Neural progenitor cell (in vitro differentiated cells): ENCODE results near the gene TTLL5. TPM values are rescaled to one million over a fixed set of nuclear protein-coding genes. Genes with fewer than 3 reads are reported as not detected.
A peak's percentile ranks its signal among the peaks of the same experiment; 100 is the strongest.

ENCODE experiments used
- DNase-seq: peaks from one replicate; pipeline ENCODE4 v3.0.0-alpha.2; 2016; ENCODE audit warnings: low spot score
- H2AFZ ChIP-seq: fragments of 200-600 bp; sonication (generic); replicated peaks from 2 replicates; pipeline ENCODE4 v1.6.1; 2016; ENCODE audit warnings: antibody characterized with exemption
- H3F3A ChIP-seq: fragments of 200-600 bp; sonication (generic); 2 replicates; pipeline ENCODE4 v1.6.1; 2016; ENCODE audit warnings: antibody characterized with exemption, low read depth
- H3K27ac ChIP-seq: fragments of 200-600 bp; sonication (generic); 2 replicates; pipeline ENCODE4 v1.5.1; 2016; ENCODE audit warnings: mild to moderate bottlenecking
- H3K27me3 ChIP-seq: fragments of 200-600 bp; sonication (generic); 2 replicates; pipeline ENCODE4 v1.6.1; 2016; ENCODE audit warnings: mild to moderate bottlenecking, moderate library complexity
- H3K36me3 ChIP-seq: fragments of 200-600 bp; sonication (generic); 2 replicates; pipeline ENCODE4 v1.5.1; 2016
- H3K4me1 ChIP-seq: fragments of 200-600 bp; sonication (generic); 2 replicates; pipeline ENCODE4 v1.6.1; 2016; ENCODE audit warnings: mixed run types
- H3K4me2 ChIP-seq: fragments of 200-600 bp; sonication (generic); 2 replicates; pipeline ENCODE4 v1.6.1; 2016
- H3K4me3 ChIP-seq: fragments of 200-600 bp; sonication (generic); 2 replicates; pipeline ENCODE4 v1.5.1; 2016
- H3K79me2 ChIP-seq: fragments of 200-600 bp; sonication (generic); 2 replicates; pipeline ENCODE4 v1.6.1; 2016; ENCODE audit warnings: low read depth
- H3K9ac ChIP-seq: fragments of 200-600 bp; sonication (generic); 2 replicates; pipeline ENCODE4 v1.6.1; 2016
- H3K9me3 ChIP-seq: fragments of 200-600 bp; sonication (generic); 2 replicates; pipeline ENCODE4 v1.5.1; 2016; ENCODE audit warnings: low read depth
- H4K20me1 ChIP-seq: fragments of 200-600 bp; sonication (generic); 2 replicates; pipeline ENCODE4 v1.6.1; 2016; ENCODE audit warnings: low read depth
- H3K27ac Mint-ChIP-seq: 3 replicates; pipeline ENCODE4 v1.8.0; 2021; ENCODE audit warnings: mixed read lengths
- H3K27me3 Mint-ChIP-seq: 2 replicates; pipeline ENCODE4 v1.8.0; 2022; ENCODE audit warnings: low read depth, mild to moderate bottlenecking, inconsistent platforms, moderate library complexity, mixed read lengths; ENCODE audit not compliant: insufficient read depth
- H3K36me3 Mint-ChIP-seq: 3 replicates; pipeline ENCODE4 v1.8.0; 2021; ENCODE audit warnings: mixed read lengths
- H3K4me1 Mint-ChIP-seq: 3 replicates; pipeline ENCODE4 v1.8.0; 2021; ENCODE audit warnings: mixed read lengths
- H3K4me3 Mint-ChIP-seq: 3 replicates; pipeline ENCODE4 v1.8.0; 2021; ENCODE audit warnings: mild to moderate bottlenecking, moderate library complexity, mixed read lengths
- H3K9me3 Mint-ChIP-seq: 3 replicates; pipeline ENCODE4 v1.8.0; 2020; ENCODE audit warnings: mixed read lengths
- CTCF ChIP-seq: fragments of 200-600 bp; sonication (generic); IDR thresholded peaks from 2 replicates; pipeline ENCODE4 v1.5.1; 2017; ENCODE audit warnings: antibody characterized with exemption, mild to moderate bottlenecking
- EZH2 ChIP-seq: fragments of 200-600 bp; sonication (generic); IDR thresholded peaks from 2 replicates; pipeline ENCODE4 v1.6.1; 2017; ENCODE audit warnings: antibody characterized with exemption, mild to moderate bottlenecking, moderate library complexity
- EZH2phosphoT487 ChIP-seq: fragments of 200-600 bp; sonication (generic); IDR thresholded peaks from 2 replicates; pipeline ENCODE4 v1.6.1; 2017; ENCODE audit warnings: antibody characterized with exemption
- total RNA-seq: library from RNA; depleted of rRNA; stranded (reverse); fragments of >200 nt; gene quantifications from 2 replicates; pipeline ENCODE4 v1.2.3, GENCODE V29; 2015; ENCODE audit warnings: low replicate concordance

Gene TTLL5
- total RNA-seq, 1 donor from 2014 or later = 61.4 TPM

GRCh38 chr14:75636100-75636692 is 24.9 kb upstream of the TTLL5 start:
- no peak overlapping the region for H3K4me3 ChIP-seq
- H3F3A ChIP-seq = peaks cover 13% of the 10 kb centered on the region
- H2AFZ ChIP-seq = no peak overlapping the region
- H4K20me1 ChIP-seq = no peaks in the 10 kb centered on the region
- Mint-ChIP-seq H3K4me3 (no peak overlapping the region), H3K27ac (no peak overlapping the region), H3K4me1 (peaks cover 18% of the 10 kb centered on the region), H3K27me3 (peaks cover 5% of the 10 kb centered on the region), H3K9me3 (no peaks in the 10 kb centered on the region), H3K36me3 (peaks cover 9% of the 10 kb centered on the region)
- H3K4me2 ChIP-seq = no peak overlapping the region
- no peak overlapping the region for H3K9ac ChIP-seq
- no peaks in the 10 kb centered on the region for H3K9me3 ChIP-seq
- peaks cover 20% of the 10 kb centered on the region for H3K4me1 ChIP-seq
- no peaks in the 10 kb centered on the region for H3K79me2 ChIP-seq
- no peak overlapping the region for H3K27ac ChIP-seq
- H3K27me3 ChIP-seq = no peaks in the 10 kb centered on the region
- no peaks in the 10 kb centered on the region for H3K36me3 ChIP-seq
- peak; percentile 43 for DNase-seq
- TF ChIP-seq EZH2phosphoT487 = no peak
- no peak for TF ChIP-seq EZH2
- TF ChIP-seq CTCF = no peak

DNA sequence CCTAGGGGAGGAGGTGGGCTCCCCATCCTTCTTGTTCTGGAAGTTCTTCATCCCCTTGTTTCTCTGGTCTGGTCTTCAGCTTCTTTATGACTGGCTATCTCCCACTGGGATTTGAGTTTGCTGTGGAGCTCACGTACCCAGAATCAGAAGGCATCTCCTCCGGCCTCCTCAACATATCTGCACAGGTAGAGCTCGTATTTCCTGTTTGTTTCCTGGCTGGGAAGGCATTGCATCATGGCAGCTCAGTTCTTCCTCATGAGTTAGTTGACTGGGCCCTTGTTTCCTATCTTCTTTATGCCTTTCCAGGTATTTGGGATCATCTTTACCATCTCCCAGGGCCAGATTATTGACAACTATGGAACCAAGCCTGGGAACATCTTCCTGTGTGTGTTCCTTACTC is 20.2 kb upstream of the TTLL5 start:
- no peaks in the 10 kb centered on the region for H3K27me3 ChIP-seq
- peaks cover 5% of the 10 kb centered on the region for H3K4me1 ChIP-seq
- H3K27me3 Mint-ChIP-seq = peaks cover 2% of the 10 kb centered on the region
- H3K36me3 Mint-ChIP-seq = peaks cover 12% of the 10 kb centered on the region
- TF ChIP-seq EZH2phosphoT487 = no peak
- no peak overlapping the region for H3K27ac ChIP-seq
- no peak overlapping the region for H3K4me2 ChIP-seq
- H4K20me1 ChIP-seq = no peaks in the 10 kb centered on the region
- H3K36me3 ChIP-seq = no peaks in the 10 kb centered on the region
- H3K27ac Mint-ChIP-seq = no peak overlapping the region
- peaks cover 8% of the 10 kb centered on the region for H3F3A ChIP-seq
- H3K79me2 ChIP-seq = no peaks in the 10 kb centered on the region
- H3K4me3 ChIP-seq = no peak overlapping the region
- no peak for DNase-seq
- H3K9me3 Mint-ChIP-seq = no peaks in the 10 kb centered on the region
- H3K9me3 ChIP-seq = no peaks in the 10 kb centered on the region
- H3K4me3 Mint-ChIP-seq = no peak overlapping the region
- no peak overlapping the region for H2AFZ ChIP-seq
- no peak overlapping the region for H3K9ac ChIP-seq
- peaks cover 8% of the 10 kb centered on the region for H3K4me1 Mint-ChIP-seq

- Histone ChIP-seq H3K4me1 (no peaks in the 10 kb centered on the region), H3K9ac (no peak overlapping the region), H3K4me2 (no peak overlapping the region), H3F3A (no peaks in the 10 kb centered on the region), H4K20me1 (no peaks in the 10 kb centered on the region), H2AFZ (no peak overlapping the region), H3K27me3 (no peaks in the 10 kb centered on the region), H3K36me3 (no peaks in the 10 kb centered on the region), H3K9me3 (no peaks in the 10 kb centered on the region), H3K4me3 (no peak overlapping the region), H3K27ac (no peak overlapping the region), H3K79me2 (no peaks in the 10 kb centered on the region)
- no peak for DNase-seq
- no peak overlapping the region for H3K27ac Mint-ChIP-seq
- TF ChIP-seq CTCF = no peak
- TF ChIP-seq EZH2phosphoT487 = no peak
- TF ChIP-seq EZH2 = no peak
- no peak overlapping the region for H3K4me3 Mint-ChIP-seq
- no peaks in the 10 kb centered on the region for H3K9me3 Mint-ChIP-seq
- peaks cover 13% of the 10 kb centered on the region for H3K36me3 Mint-ChIP-seq
- H3K4me1 Mint-ChIP-seq = peaks cover 12% of the 10 kb centered on the region
- H3K27me3 Mint-ChIP-seq = peaks cover 2% of the 10 kb centered on the region
These were observed 17.1 kb upstream of the TTLL5 start for GRCh38 chr14:75643985-75644384.

DNA sequence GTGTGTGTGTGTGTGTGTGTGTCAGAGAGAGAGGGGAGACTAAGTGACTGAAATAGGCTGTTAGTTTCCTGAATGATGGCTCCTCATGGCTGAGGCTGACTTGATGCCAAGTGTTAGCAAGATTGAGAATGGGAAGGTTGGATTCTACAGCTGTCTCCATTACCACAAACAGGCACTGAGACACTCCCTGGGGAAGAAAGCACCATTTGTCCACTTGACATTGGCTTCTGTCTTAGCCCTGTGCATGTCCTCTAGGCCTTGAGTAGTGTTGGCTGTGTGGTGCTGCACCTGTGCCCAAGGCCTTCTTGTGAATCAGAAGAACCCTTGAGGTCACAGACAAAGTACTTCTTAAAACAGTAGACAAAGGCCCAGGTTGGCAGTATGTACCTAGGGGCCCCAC is 16.0 kb upstream of the TTLL5 start:
- Histone ChIP-seq H3K27ac (no peak overlapping the region), H3K27me3 (no peaks in the 10 kb centered on the region), H3K79me2 (no peaks in the 10 kb centered on the region), H2AFZ (no peak overlapping the region), H3K36me3 (no peaks in the 10 kb centered on the region), H3K9ac (no peak overlapping the region), H3K4me3 (no peak overlapping the region), H3K4me2 (no peak overlapping the region), H3K9me3 (no peaks in the 10 kb centered on the region), H3F3A (no peaks in the 10 kb centered on the region), H3K4me1 (no peaks in the 10 kb centered on the region), H4K20me1 (no peaks in the 10 kb centered on the region)
- Mint-ChIP-seq H3K4me3 (no peak overlapping the region), H3K4me1 (peaks cover 12% of the 10 kb centered on the region), H3K36me3 (peaks cover 20% of the 10 kb centered on the region), H3K9me3 (no peaks in the 10 kb centered on the region), H3K27me3 (peaks cover 2% of the 10 kb centered on the region), H3K27ac (no peak overlapping the region)
- no peak for DNase-seq
- TF ChIP-seq CTCF (no peak), EZH2phosphoT487 (no peak), EZH2 (no peak)
